GM06990 (cell line): Measurements from ENCODE around the gene PSME3.
A peak's percentile ranks its signal among the peaks of the same experiment; 100 is the strongest.

Source experiments
- DNase-seq: peaks from one replicate; pipeline ENCODE4 v3.0.0-alpha.2; 2011; ENCODE audit not compliant: insufficient read length; ENCODE audit errors: extremely low read depth
- H3K27me3 ChIP-seq: replicated peaks from 2 replicates; pipeline ENCODE4 v1.6.0; 2011; ENCODE audit warnings: low read length; ENCODE audit not compliant: control insufficient read depth, insufficient read depth
- H3K36me3 ChIP-seq: 2 replicates; pipeline ENCODE4 v1.5.1; 2011; ENCODE audit warnings: low read length; ENCODE audit not compliant: control insufficient read depth, insufficient read depth
- H3K4me3 ChIP-seq: replicated peaks from 2 replicates; pipeline ENCODE4 v1.5.1; 2011; ENCODE audit warnings: low read depth, mild to moderate bottlenecking, control low read depth, low read length
- TF ChIP-seq, protein P1 (sequence below): IDR thresholded peaks from 2 replicates; pipeline ENCODE4 v1.5.1; 2011; ENCODE audit warnings: low read length, control low read depth, mild to moderate bottlenecking, inconsistent platforms; ENCODE audit not compliant: insufficient read depth, poor library complexity, severe bottlenecking

Gene PSME3

GRCh38 chr17:42833767-42834422 is 698 bp downstream of the PSME3 start:
- peaks cover 22% of the 10 kb centered on the region for H3K36me3 ChIP-seq
- TF ChIP-seq, protein P1, sequence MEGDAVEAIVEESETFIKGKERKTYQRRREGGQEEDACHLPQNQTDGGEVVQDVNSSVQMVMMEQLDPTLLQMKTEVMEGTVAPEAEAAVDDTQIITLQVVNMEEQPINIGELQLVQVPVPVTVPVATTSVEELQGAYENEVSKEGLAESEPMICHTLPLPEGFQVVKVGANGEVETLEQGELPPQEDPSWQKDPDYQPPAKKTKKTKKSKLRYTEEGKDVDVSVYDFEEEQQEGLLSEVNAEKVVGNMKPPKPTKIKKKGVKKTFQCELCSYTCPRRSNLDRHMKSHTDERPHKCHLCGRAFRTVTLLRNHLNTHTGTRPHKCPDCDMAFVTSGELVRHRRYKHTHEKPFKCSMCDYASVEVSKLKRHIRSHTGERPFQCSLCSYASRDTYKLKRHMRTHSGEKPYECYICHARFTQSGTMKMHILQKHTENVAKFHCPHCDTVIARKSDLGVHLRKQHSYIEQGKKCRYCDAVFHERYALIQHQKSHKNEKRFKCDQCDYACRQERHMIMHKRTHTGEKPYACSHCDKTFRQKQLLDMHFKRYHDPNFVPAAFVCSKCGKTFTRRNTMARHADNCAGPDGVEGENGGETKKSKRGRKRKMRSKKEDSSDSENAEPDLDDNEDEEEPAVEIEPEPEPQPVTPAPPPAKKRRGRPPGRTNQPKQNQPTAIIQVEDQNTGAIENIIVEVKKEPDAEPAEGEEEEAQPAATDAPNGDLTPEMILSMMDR, result no peak

GRCh38 chr17:42835732-42836131 is 2.5 kb downstream of the PSME3 start:
- TF ChIP-seq, protein P1, result no peak
- no peak overlapping the region for H3K4me3 ChIP-seq
- no peak for DNase-seq
- H3K36me3 ChIP-seq, result peaks cover 26% of the 10 kb centered on the region
- no peaks in the 10 kb centered on the region for H3K27me3 ChIP-seq

More at GRCh38 chr17:42833767-42834422, 698 bp downstream of the PSME3 start:
- Histone ChIP-seq H3K4me3 (peak overlapping the region; percentile 99), H3K27me3 (no peaks in the 10 kb centered on the region)
- DNase-seq, result no peak

GRCh38 chr17:42841975-42842685 is 8.9 kb downstream of the PSME3 start:
- H3K36me3 ChIP-seq, result peaks cover 39% of the 10 kb centered on the region
- no peak for DNase-seq
- TF ChIP-seq, protein P1, result no peak
- no peak overlapping the region for H3K4me3 ChIP-seq
- H3K27me3 ChIP-seq, result no peaks in the 10 kb centered on the region

GRCh38 chr17:42843358-42843934 is 10.2 kb downstream of the PSME3 start:
- H3K36me3 ChIP-seq, result peaks cover 31% of the 10 kb centered on the region
- no peak overlapping the region for H3K4me3 ChIP-seq
- H3K27me3 ChIP-seq, result no peaks in the 10 kb centered on the region
- TF ChIP-seq, protein P1, result peak; percentile 73
- no peak for DNase-seq

DNA sequence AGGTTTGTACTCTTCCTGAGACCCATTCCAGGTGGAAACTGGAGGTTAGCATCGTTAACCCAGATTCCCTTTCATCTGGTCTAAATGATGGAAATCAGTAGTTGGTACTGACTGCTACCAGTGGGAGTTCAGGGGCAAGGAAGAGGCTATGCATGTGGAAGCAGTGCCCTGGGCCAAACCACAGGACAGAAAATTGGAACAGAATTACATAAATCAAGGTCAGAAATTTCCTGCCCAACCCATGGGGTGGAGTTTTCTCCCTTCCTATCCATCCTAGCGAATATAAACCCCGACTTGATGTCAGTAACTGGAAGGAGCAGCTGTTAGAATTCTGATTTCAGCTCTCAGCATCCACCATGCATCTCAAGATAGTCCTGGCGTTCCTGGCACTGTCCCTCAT is 11.1 kb downstream of the PSME3 start, which contains the start of gene AOC2:
TSS of gene AOC2 (plus strand) at position 310 of the 400 bp plus-strand sequence. CDS start at position 357, 47 bp downstream.
- Histone ChIP-seq H3K4me3 (no peak within 1 kb of the TSS), H3K36me3 (peaks cover 22% of the 10 kb centered on the region), H3K27me3 (no peaks in the 10 kb centered on the region)
- no peak for DNase-seq
- TF ChIP-seq, protein P1, result no peak
